Measurements from ENCODE around the gene ABCG4. TPM values are rescaled to one million over a fixed set of nuclear protein-coding genes. Genes with fewer than 3 reads are reported as not detected.

The ABCG4 gene
- total RNA-seq, 2 donors from 2014 or later: 0.33 TPM; not detected in 1

- Histone ChIP-seq H3K36me3 (replicated peaks in 1 of 2; ENCODE audit: insufficient read depth in 1 of 2, low read depth in 2 of 2) (no peaks in the 10 kb centered on the region), H3K27me3 (no peaks in the 10 kb centered on the region), H3K4me1 (peaks cover 21% of the 10 kb centered on the region), H3K4me3 (peak overlapping the region; percentile 68 to 74), H3K27ac (peak overlapping the region; percentile 94 to 99 (median 96)), H3K9me3 (no peaks in the 10 kb centered on the region)
- peak; percentile 49 to 74 (median 68) for DNase-seq
- TF ChIP-seq CTCF (IDR thresholded peaks at IDR 0.05) (no peak), POLR2A (IDR thresholded peaks at IDR 0.05) (peak in 1 of 3 donors; percentile 33)
- intact Hi-C loops (cut with DNase I): no loop called here
- WGBS, 2 donors: 11 to 43% methylated on average over 2 to 15 of the region's 15 CpGs
- ATAC-seq: peak; percentile 60
Measured at GRCh38 chr11:119169282-119169719, 20.4 kb downstream of the ABCG4 start.

- intact Hi-C loops (cut with DNase I): no loop called here
Measured at GRCh38 chr11:119172513-119172912, 23.7 kb downstream of the ABCG4 start.

GRCh38 chr11:119173453-119173852, 24.6 kb downstream of the ABCG4 start:
- DNase-seq: no peak
- Histone ChIP-seq H3K27me3 (no peaks in the 10 kb centered on the region), H3K4me3 (no peak overlapping the region), H3K4me1 (peaks cover 21% of the 10 kb centered on the region), H3K27ac (no peak overlapping the region), H3K9me3 (no peaks in the 10 kb centered on the region), H3K36me3 (replicated peaks in 1 of 2; ENCODE audit: insufficient read depth in 1 of 2, low read depth in 2 of 2) (peaks cover 0 to 5% of the 10 kb centered on the region in 2 donors)
- intact Hi-C loops (cut with DNase I): no loop called here
- no peak for TF ChIP-seq POLR2A (IDR thresholded peaks at IDR 0.05)
- TF ChIP-seq CTCF (IDR thresholded peaks at IDR 0.05): no peak
- WGBS, 2 donors: 86 to 99% methylated on average over 15 to 21 of the region's 21 CpGs
- ATAC-seq: no peak

More at GRCh38 chr11:119172513-119172912, 23.7 kb downstream of the ABCG4 start:
- no peaks in the 10 kb centered on the region for H3K27me3 ChIP-seq
- DNase-seq (peak in 1 of 4 donors; percentile 22), ATAC-seq (no peak)
- 84 to 100% methylated on average over 1 to 2 of the region's 2 CpGs for WGBS, 2 donors
- no peak overlapping the region for H3K4me3 ChIP-seq
- no peaks in the 10 kb centered on the region for H3K9me3 ChIP-seq
- H3K36me3 ChIP-seq (replicated peaks in 1 of 2; ENCODE audit: insufficient read depth in 1 of 2, low read depth in 2 of 2): peaks cover 0 to 3% of the 10 kb centered on the region in 2 donors
- TF ChIP-seq CTCF (IDR thresholded peaks at IDR 0.05) (no peak), POLR2A (IDR thresholded peaks at IDR 0.05) (no peak)
- peaks cover 21% of the 10 kb centered on the region for H3K4me1 ChIP-seq
- H3K27ac ChIP-seq: no peak overlapping the region

GRCh38 chr11:119175493-119176077, 26.7 kb downstream of the ABCG4 start:
- DNase-seq (no peak), ATAC-seq (no peak)
- Histone ChIP-seq H3K27me3 (no peaks in the 10 kb centered on the region), H3K36me3 (replicated peaks in 1 of 2; ENCODE audit: insufficient read depth in 1 of 2, low read depth in 2 of 2) (peaks cover 0 to 7% of the 10 kb centered on the region in 2 donors), H3K9me3 (no peaks in the 10 kb centered on the region), H3K4me3 (no peak overlapping the region), H3K4me1 (peaks cover 10% of the 10 kb centered on the region), H3K27ac (no peak overlapping the region)
- intact Hi-C loops (cut with DNase I): no loop called here
- TF ChIP-seq CTCF (IDR thresholded peaks at IDR 0.05): no peak
- no peak for TF ChIP-seq POLR2A (IDR thresholded peaks at IDR 0.05)
- WGBS, 2 donors: 74 to 76% methylated on average over 6 of the region's 6 CpGs

GRCh38 chr11:119178166-119178680, 29.4 kb downstream of the ABCG4 start:
- Histone ChIP-seq H3K4me3 (no peak overlapping the region), H3K27ac (no peak overlapping the region), H3K36me3 (replicated peaks in 1 of 2; ENCODE audit: insufficient read depth in 1 of 2, low read depth in 2 of 2) (peaks cover 0 to 9% of the 10 kb centered on the region in 2 donors), H3K9me3 (no peaks in the 10 kb centered on the region), H3K4me1 (no peaks in the 10 kb centered on the region), H3K27me3 (no peaks in the 10 kb centered on the region)
- no peak for TF ChIP-seq POLR2A (IDR thresholded peaks at IDR 0.05)
- TF ChIP-seq CTCF (IDR thresholded peaks at IDR 0.05): no peak
- DNase-seq (no peak), ATAC-seq (no peak)
- intact Hi-C loops (cut with DNase I): no loop called here
- WGBS, 2 donors: 67 to 87% methylated on average over 4 of the region's 4 CpGs
